HCT116 (cell line): ENCODE results near the gene LRRC4. TPM values are rescaled to one million over a fixed set of nuclear protein-coding genes. Genes with fewer than 3 reads are reported as not detected.

Experiments
- ATAC-seq: fragments of 200-7000 bp; cut with Tn5 transposase; 2 replicates; pipeline ENCODE4 v1.9.1; 2020; ENCODE audit warnings: mild to moderate bottlenecking, moderate library complexity
- BruUV-seq: library from RNA; stranded (reverse); fragments of 400-500 nt; replicated peaks from 2 replicates; lab custom pipeline; 2021; lab: Mats Ljungman, UMichigan
- CTCF ChIA-PET: fragments of 300-600 bp; sonication (Branson Sonifier 250); formaldehyde crosslinking; loops from one replicate; lab custom pipeline; 2021; ENCODE audit warnings: antibody characterized with exemption; lab: Charles Lee
- POLR2A ChIA-PET: fragments of 300-600, 350-600 bp; sonication (Branson Sonifier 250); formaldehyde crosslinking; loops from one replicate; lab custom pipeline; 2021; ENCODE audit warnings: antibody characterized with exemption; lab: Charles Lee
- RAD21 ChIA-PET, 2 experiments: fragments of 300-600 bp; sonication (Branson Sonifier 250); formaldehyde crosslinking; loops; one replicate each; lab custom pipeline; 2023; ENCODE audit warnings: low total read pairs in 2 of 2; ENCODE audit not compliant: uncharacterized antibody in 2 of 2, unreplicated experiment in 2 of 2, low non-redundant PET in 1 of 2; lab: Charles Lee
- DNase-seq: peaks from one replicate; pipeline ENCODE4 v3.0.0-alpha.2; 2010; ENCODE audit warnings: low read depth, low spot score
- H2AFZ ChIP-seq: fragments of 200-600 bp; shearing (Covaris generic), sonication (generic); 2 replicates; pipeline ENCODE4 v1.6.1; 2017; ENCODE audit warnings: low read depth, mixed run types, mixed read lengths, antibody characterized with exemption, low read length; ENCODE audit not compliant: poor library complexity, severe bottlenecking
- H3K27ac ChIP-seq: 2 replicates; pipeline ENCODE4 v1.5.1; 2012; ENCODE audit warnings: low read depth, low read length
- H3K27me3 ChIP-seq: fragments of 200-600 bp; sonication (generic); 2 replicates; pipeline ENCODE4 v1.6.1; 2016; ENCODE audit warnings: mixed run types, low read length, mixed read lengths; ENCODE audit not compliant: insufficient read depth
- H3K36me3 ChIP-seq, 2 experiments: fragments of 200-500 bp in 1 of 2; fragments of 200-600 bp in 1 of 2; sonication (Bioruptor generic) in 1 of 2; sonication (generic) in 1 of 2; 2 replicates each; pipeline versions ENCODE4 v1.5.1 to v1.6.1; 2014 to 2016; ENCODE audit warnings: low read length in 2 of 2, inconsistent platforms in 1 of 2, mixed read lengths in 1 of 2, mixed run types in 1 of 2; ENCODE audit not compliant: insufficient read depth in 2 of 2, control insufficient read depth in 1 of 2
- H3K4me1 ChIP-seq, 2 experiments: fragments of 200-600 bp in 1 of 2; sonication (generic) in 1 of 2; 2 replicates each; pipeline versions ENCODE4 v1.5.1 to v1.6.1; 2012 to 2017; ENCODE audit warnings: low read length in 2 of 2, inconsistent platforms in 1 of 2, mild to moderate bottlenecking in 1 of 2, mixed read lengths in 1 of 2, mixed run types in 1 of 2, moderate library complexity in 1 of 2; ENCODE audit not compliant: insufficient read depth in 2 of 2, control insufficient read depth in 1 of 2
- H3K4me2 ChIP-seq: fragments of 200-600 bp; sonication (generic); 2 replicates; pipeline ENCODE4 v1.6.1; 2017; ENCODE audit warnings: mixed run types, low read length, mixed read lengths
- H3K4me3 ChIP-seq, 2 experiments: fragments of 200-600 bp in 1 of 2; sonication (generic) in 1 of 2; replicated peaks in 1 of 2; 2 replicates each; pipeline ENCODE4 v1.5.1; 2011 to 2016; ENCODE audit warnings: low read length in 2 of 2, control low read depth in 1 of 2, low read depth in 1 of 2, mild to moderate bottlenecking in 1 of 2, mixed read lengths in 1 of 2, mixed run types in 1 of 2
- H3K79me2 ChIP-seq: fragments of 200-600 bp; sonication (generic); 2 replicates; pipeline ENCODE4 v1.6.1; 2017; ENCODE audit warnings: mild to moderate bottlenecking, mixed run types, low read length, moderate library complexity, mixed read lengths; ENCODE audit not compliant: insufficient read depth
- H3K9ac ChIP-seq: fragments of 200-600 bp; sonication (generic); 2 replicates; pipeline ENCODE4 v1.6.1; 2016; ENCODE audit warnings: low read length, mixed read lengths
- H3K9me2 ChIP-seq: fragments of 200-600 bp; sonication (generic), shearing (Covaris generic); 2 replicates; pipeline ENCODE4 v1.6.1; 2017; ENCODE audit warnings: mixed run types, mild to moderate bottlenecking, moderate library complexity; ENCODE audit not compliant: insufficient read depth
- H3K9me3 ChIP-seq, 2 experiments: fragments of 200-500 bp in 1 of 2; fragments of 200-600 bp in 1 of 2; sonication (Bioruptor generic) in 1 of 2; sonication (generic) in 1 of 2; 2 replicates each; pipeline ENCODE4 v1.6.1; 2014 to 2017; ENCODE audit warnings: low read length in 2 of 2, mixed read lengths in 2 of 2, inconsistent platforms in 1 of 2, low read depth in 1 of 2, mild to moderate bottlenecking in 1 of 2, mixed run types in 1 of 2, moderate library complexity in 1 of 2; ENCODE audit not compliant: control insufficient read depth in 1 of 2, insufficient read depth in 1 of 2
- H4K20me1 ChIP-seq: fragments of 200-600 bp; sonication (generic), shearing (Covaris generic); 2 replicates; pipeline ENCODE4 v1.6.1; 2017; ENCODE audit warnings: mixed run types, mild to moderate bottlenecking, moderate library complexity; ENCODE audit not compliant: insufficient read depth
- CBX3 ChIP-seq: IDR thresholded peaks from 2 replicates; pipeline ENCODE4 v1.6.1; 2012; ENCODE audit warnings: low read depth
- CTCF ChIP-seq, 3 experiments: fragments of 200-600 bp in 1 of 3; sonication (generic) in 1 of 3; IDR thresholded peaks in 2 of 3; conservative IDR thresholded peaks in 1 of 3; 2 replicates each; pipeline ENCODE4 v1.5.1; 2012 to 2017; ENCODE audit warnings: low read depth in 2 of 3, low read length in 2 of 3, antibody characterized with exemption in 1 of 3, borderline replicate concordance in 1 of 3, control low read depth in 1 of 3, mild to moderate bottlenecking in 1 of 3, mixed read lengths in 1 of 3, mixed run types in 1 of 3, moderate library complexity in 1 of 3; ENCODE audit not compliant: insufficient read depth in 1 of 3
- ELF1 ChIP-seq: IDR thresholded peaks from 2 replicates; pipeline ENCODE4 v1.6.1; 2012; ENCODE audit warnings: low read depth, borderline replicate concordance
- EZH2 ChIP-seq: fragments of 200-600 bp; sonication (generic); IDR thresholded peaks from 2 replicates; pipeline ENCODE4 v1.6.1; 2017; ENCODE audit warnings: antibody characterized with exemption, mixed run types
- EZH2phosphoT487 ChIP-seq: fragments of 200-600 bp; IDR thresholded peaks from 2 replicates; pipeline ENCODE4 v1.6.1; 2018; ENCODE audit warnings: antibody characterized with exemption, borderline replicate concordance
- FOSL1 ChIP-seq: IDR thresholded peaks from 2 replicates; pipeline ENCODE4 v1.6.1; 2012; ENCODE audit warnings: low read depth
- JUND ChIP-seq: IDR thresholded peaks from 2 replicates; pipeline ENCODE4 v1.6.1; 2012
- POLR2A ChIP-seq: IDR thresholded peaks from 2 replicates; pipeline ENCODE4 v1.7.0; 2011; ENCODE audit warnings: borderline replicate concordance; ENCODE audit not compliant: insufficient read depth, insufficient read length; ENCODE audit errors: extremely low read depth
- POLR2AphosphoS5 ChIP-seq: IDR thresholded peaks from 2 replicates; pipeline ENCODE4 v1.6.1; 2011; ENCODE audit warnings: mild to moderate bottlenecking, low read depth, low read length, moderate library complexity
- SIN3A ChIP-seq: IDR thresholded peaks from 2 replicates; pipeline ENCODE4 v1.6.1; 2012; ENCODE audit warnings: low read depth
- SP1 ChIP-seq: IDR thresholded peaks from 2 replicates; pipeline ENCODE4 v1.6.1; 2012; ENCODE audit warnings: low read depth
- SRF ChIP-seq: IDR thresholded peaks from 2 replicates; pipeline ENCODE4 v1.6.1; 2012; ENCODE audit warnings: low read depth
- TCF7L2 ChIP-seq: IDR thresholded peaks from 2 replicates; pipeline ENCODE4 v1.7.0; 2011; ENCODE audit warnings: borderline replicate concordance, inconsistent platforms; ENCODE audit not compliant: insufficient read depth, insufficient read length; ENCODE audit errors: extremely low read depth
- YY1 ChIP-seq: IDR thresholded peaks from 2 replicates; pipeline ENCODE4 v1.6.1; 2011; ENCODE audit warnings: low read length, low read depth, moderate library complexity, mild to moderate bottlenecking; ENCODE audit not compliant: insufficient replicate concordance; ENCODE audit errors: extremely low read depth
- ZFX ChIP-seq: fragments of 450-650 bp; IDR thresholded peaks from 2 replicates; pipeline ENCODE4 v1.6.1; 2017
- ZNF274 ChIP-seq: fragments of 200-500 bp; sonication (Bioruptor generic); IDR thresholded peaks from 2 replicates; pipeline ENCODE4 v1.6.1; 2014; ENCODE audit warnings: mild to moderate bottlenecking, low read depth, low read length, inconsistent platforms
- intact Hi-C: fragments of 100-400 bp; cut with micrococcal nuclease; formaldehyde crosslinking; loops from 2 replicates; pipeline ENCODE4 v1.10.0; 2022
- total RNA-seq: library from RNA; stranded (reverse); gene quantifications from one replicate; pipeline ENCODE4 v1.2.1, GENCODE V29; 2021; ENCODE audit not compliant: unreplicated experiment

Gene LRRC4
- total RNA-seq, 1 experiment from 2014 or later = not detected

- no peak overlapping the region for H2AFZ ChIP-seq
- H4K20me1 ChIP-seq = no peaks in the 10 kb centered on the region
- intact Hi-C loops = loop anchor here (1.0 kb wide), 1 partner anchor 174 kb away; no protein-coding TSS in a partner anchor
- ChIA-PET POLR2A (no interaction called here), CTCF (interaction anchor here (1.5 to 2.2 kb wide), 2 partner anchors 15 to 174 kb away, joined by 3 to 10 read pairs; no protein-coding TSS in a partner anchor), RAD21 (no interaction called here)
- ATAC-seq (no peak), DNase-seq (no peak)
- H3K36me3 ChIP-seq = no peaks in the 10 kb centered on the region
- H3K9me2 ChIP-seq = no peaks in the 10 kb centered on the region
- peaks cover 0 to 8% of the 10 kb centered on the region in 2 experiments; a peak in 1 of 4 replicates for H3K4me1 ChIP-seq
- H3K9ac ChIP-seq = no peak overlapping the region
- no peaks in the 10 kb centered on the region for H3K9me3 ChIP-seq
- H3K79me2 ChIP-seq = peaks cover 4% of the 10 kb centered on the region; the same call in 1 of the 2 replicates
- TF ChIP-seq CTCF (IDR thresholded peaks at IDR 0.05 in 2 of 3, conservative IDR thresholded peaks at IDR 0.05 in 1 of 3; ENCODE audit: borderline replicate concordance in 1 of 3, insufficient read depth in 1 of 3, low read depth in 2 of 3, low read length in 2 of 3) = no peak
- TF ChIP-seq EZH2 = no peak
- no peak for TF ChIP-seq SRF
- no peak for TF ChIP-seq POLR2A
- TF ChIP-seq SP1 = no peak
- TF ChIP-seq FOSL1 = no peak
- no peak for TF ChIP-seq ZFX
- no peak for TF ChIP-seq CBX3
- TF ChIP-seq POLR2AphosphoS5 = no peak
- TF ChIP-seq ZNF274 = no peak
- TF ChIP-seq SIN3A = no peak
- no peak for TF ChIP-seq ELF1
- no peak for TF ChIP-seq EZH2phosphoT487
- TF ChIP-seq JUND = no peak
- no peak for TF ChIP-seq YY1
- no peak for TF ChIP-seq TCF7L2
- BruUV-seq = no TSS peak
- no peak overlapping the region for H3K4me3 ChIP-seq
- H3K27ac ChIP-seq = no peak overlapping the region
- H3K4me2 ChIP-seq = no peak overlapping the region
- H3K27me3 ChIP-seq = no peaks in the 10 kb centered on the region
These were observed 3.6 kb upstream of the LRRC4 start for GRCh38 chr7:128034825-128035224.
